SIG-M5 (cell line): ENCODE results near the gene SLC27A4.

ENCODE experiments used
- DNase-seq: peaks from one replicate; lab custom pipeline; 2025; lab: John Stamatoyannopoulos, UW

Gene SLC27A4

DNA sequence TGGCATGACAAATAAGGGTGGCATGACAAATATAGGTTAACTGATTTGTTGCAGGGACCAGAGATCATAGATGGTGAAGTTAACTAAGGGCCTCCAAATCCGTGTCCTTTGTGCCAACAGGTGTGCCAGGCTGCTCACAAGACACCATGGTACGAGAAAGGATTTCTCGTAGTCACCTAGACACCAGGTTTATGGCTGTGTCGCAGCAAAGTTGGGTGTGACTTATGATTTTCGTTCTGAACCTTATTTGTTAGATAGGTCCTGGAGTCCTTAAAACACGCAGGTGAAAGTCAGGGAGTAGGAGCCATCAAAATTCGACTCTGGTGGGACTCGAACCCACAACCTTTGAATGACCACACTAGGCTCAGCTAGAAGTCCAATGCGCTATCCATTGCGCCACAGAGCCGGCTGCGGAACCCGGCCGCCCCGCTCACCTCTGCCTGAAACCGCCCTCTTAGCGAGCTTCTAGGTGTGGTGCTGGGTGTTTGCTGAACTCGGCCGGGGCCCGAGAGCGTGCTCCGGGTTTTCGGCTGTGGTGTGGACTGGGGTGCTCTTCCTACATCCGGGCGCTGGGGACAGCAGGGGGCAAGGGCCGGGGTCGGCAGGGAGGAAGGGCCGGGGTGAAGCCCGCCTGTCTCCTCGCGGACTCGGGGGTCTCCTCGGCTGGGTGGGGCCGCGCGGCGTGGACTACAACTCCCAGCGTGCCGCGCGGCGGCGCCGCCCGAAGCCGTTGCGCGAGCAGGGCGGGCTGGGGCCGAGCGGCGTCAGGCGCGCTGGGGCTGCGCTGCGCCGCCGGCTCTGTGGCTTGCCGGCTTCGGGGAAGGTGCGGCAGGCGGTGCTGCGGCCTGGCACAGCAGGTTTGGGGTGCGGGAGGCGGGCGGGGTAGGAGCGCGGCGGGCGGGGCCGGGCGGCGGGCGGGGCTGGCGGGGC is at the start of gene SLC27A4:
Gene SLC27A4, plus strand, starts transcription at position 767 of the 930 bp plus-strand sequence. CDS start 2,606 bp downstream, outside the sequence.
- no peak for DNase-seq

DNA sequence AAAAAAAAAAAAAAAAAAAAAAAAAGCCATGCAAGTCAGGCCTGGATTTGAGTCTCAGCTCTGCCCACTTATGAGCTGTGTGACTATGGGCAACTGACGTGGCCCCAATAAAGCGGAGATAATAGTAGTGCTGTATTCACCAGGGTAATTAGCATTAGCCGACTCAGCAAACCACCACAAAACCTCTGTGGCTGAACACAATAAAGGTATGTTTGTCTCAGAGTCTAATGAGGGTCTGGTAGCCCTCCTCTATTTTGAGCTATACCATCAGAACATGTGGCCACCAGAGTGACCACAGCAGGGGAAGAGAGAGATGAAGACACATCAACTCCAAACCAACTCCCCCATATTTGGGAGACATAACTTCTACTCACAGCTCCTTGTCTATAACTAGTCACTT is 48.3 kb upstream of the SLC27A4 start:
- no peak for DNase-seq

- DNase-seq: no peak
Observed at GRCh38 chr9:128293091-128293490, 47.2 kb upstream of the SLC27A4 start.

DNA sequence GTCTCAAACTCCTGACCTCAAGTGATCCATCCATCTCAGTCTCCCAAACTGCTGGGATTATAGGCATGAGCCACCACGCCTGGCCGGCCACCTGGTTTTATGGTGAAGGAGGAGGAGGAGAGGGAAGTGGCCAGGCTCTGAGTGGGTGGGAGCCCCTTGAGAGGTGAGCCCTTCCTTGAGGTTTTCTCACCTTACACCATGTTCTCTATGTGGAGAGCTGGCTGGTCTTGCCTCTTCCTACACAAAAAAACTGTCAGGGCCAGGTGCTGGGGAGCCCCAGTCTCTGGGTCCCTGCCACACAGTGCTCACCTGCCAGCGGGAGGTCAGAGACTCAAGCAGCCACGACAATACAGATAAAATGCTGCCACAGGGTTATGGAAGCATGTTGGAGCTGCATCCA is 46.2 kb upstream of the SLC27A4 start:
- no peak for DNase-seq

GRCh38 chr9:128296340-128297220 is 43.7 kb upstream of the SLC27A4 start:
- DNase-seq: no peak

- DNase-seq: no peak
Observed at GRCh38 chr9:128297221-128297773, 43.0 kb upstream of the SLC27A4 start.

DNA sequence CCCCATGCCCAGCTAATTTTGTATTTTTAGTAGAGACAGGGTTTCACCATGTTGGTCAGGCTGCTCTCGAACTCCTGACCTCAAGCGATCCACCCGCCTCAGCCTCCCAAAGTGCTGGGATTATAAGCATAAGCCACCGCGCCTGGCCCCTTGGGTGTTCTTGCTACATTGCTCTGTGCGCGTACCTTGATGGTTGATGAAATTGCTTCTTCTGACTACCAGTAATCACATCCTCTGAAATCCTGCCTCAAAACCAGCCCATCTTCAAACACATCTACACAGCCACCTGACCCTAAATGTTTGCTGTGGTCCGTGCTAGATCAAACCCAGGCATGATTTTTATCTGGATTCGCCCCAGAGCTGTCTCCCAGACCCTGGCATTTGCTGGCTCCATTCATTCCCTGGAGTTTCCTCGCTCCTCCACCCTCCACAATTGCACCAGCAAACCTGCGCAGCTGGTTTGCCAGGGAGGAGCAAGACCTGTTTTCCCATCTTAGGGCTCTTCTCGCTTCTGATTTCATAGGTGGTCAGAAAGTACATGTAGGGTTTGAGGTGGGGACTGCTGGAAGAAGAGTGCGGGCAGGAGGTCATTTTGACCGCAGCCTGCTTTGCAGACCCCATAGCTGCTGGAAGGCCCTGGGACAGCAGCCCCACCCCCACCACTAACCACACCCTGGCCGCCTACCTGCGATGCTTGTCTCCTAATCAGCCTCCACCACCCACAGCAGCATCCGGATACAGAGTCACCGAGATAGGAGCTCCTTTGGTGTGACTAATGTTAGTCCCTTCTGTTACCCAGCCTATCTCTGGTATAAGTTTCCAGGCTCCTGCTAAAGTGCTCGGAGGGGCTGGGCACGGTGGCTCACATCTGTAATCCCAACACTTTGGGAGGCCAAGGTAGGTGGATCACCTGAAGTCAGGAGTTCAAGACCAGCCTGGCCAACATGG is 41.5 kb upstream of the SLC27A4 start:
- no peak for DNase-seq

DNA sequence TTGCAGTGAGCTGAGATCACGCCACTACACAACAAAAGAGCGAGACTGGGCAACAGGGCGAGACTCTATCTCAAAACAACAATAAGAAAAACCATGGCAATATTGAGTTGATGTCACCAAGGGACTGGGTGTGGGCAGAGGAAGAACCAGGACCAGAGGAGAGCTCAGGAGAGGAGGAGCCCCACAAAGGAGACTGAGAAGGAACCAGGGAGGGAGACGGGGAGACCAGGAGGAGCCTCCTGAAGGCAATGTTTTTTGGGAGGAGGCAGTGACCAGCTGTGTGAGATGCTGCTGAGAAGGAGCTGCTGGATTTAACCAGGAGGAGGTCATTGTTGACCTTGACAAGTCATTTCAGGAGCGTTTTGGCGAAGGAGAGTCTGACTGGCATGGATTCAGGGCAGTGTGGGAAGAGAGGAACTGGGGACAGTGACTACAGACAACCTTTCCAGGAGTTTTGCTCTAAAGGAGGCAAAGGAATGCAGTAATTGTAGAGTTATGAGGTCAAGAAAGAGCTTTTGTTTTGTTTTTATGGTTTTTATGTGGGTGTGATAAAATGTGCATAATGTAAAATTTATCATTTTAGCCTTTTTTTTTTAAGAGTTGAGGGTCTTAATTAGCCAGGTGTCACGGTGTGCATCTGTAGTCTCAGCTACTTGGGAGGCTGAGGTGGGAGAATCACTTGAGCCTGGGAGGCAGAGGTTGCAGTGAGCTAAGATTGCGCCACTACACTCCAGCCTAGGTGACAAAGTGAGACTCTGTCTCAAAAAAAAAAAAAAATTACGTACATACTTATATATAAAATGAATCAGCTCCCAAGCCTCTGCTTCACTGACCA is 36.0 kb upstream of the SLC27A4 start:
- DNase-seq: no peak

GRCh38 chr9:128304971-128305288 is 35.4 kb upstream of the SLC27A4 start:
- no peak for DNase-seq

DNA sequence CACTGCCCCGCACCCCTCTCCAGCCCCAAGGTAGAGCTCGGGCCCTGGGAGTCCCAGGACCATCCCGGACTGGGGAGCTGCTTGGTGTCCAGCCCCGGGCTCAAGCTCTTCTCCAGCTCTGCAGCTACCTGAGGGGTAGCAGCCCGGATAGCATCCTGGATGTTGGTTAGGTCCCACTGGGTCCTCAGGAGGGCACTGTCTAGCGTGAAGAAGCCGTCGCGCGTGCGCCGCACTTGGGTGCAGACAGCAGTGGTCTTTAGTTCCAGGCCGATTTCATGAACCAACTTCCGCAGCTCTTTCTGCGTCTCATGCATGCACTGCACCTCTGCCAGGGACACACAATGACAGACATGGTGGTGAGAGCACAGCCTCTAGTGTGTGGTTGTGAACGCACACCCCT is 30.8 kb upstream of the SLC27A4 start:
- DNase-seq: no peak

GRCh38 chr9:128310461-128310860 is 29.9 kb upstream of the SLC27A4 start:
- no peak for DNase-seq

- no peak for DNase-seq
Observed at GRCh38 chr9:128314697-128315096, 25.6 kb upstream of the SLC27A4 start.

GRCh38 chr9:128316421-128316820 is 23.9 kb upstream of the SLC27A4 start:
- DNase-seq: no peak

DNA sequence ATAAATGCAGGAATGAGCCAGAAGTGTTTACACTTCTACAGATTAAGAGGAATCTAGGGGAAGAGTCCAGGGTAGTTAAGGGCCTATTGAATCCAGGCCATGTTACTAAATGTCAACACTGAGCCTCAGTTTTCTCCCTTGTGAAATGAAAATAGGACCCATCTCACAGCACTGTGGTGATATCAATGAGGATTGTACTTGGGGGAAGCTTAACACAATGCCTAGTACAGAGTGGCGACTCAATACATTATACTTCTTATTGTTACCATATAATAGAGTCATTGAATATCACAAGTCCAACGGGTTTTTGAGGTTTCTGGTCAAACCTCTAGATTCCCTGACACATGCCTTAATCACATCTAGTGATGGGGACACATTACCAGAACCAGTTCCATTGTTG is 22.7 kb upstream of the SLC27A4 start:
- no peak for DNase-seq

DNA sequence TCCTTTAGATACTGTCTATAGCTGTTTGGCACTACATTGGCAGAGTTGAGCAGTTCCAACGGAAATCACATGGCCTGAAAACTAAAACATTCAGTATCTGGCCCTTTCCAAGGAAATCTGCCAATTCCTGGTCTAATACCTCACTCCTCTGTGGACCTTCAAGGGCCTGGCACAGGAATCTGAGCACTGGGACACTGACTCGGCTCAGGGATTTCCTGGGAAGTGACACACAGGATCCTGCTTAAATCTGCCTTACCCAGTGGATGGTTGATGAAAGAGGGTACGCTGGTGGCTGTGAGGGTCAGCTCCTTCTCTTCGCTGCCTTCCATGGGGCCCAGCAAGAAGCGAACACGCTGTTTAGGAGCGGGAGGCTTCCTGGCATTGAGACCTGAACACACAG is 19.0 kb upstream of the SLC27A4 start:
- DNase-seq: no peak

DNA sequence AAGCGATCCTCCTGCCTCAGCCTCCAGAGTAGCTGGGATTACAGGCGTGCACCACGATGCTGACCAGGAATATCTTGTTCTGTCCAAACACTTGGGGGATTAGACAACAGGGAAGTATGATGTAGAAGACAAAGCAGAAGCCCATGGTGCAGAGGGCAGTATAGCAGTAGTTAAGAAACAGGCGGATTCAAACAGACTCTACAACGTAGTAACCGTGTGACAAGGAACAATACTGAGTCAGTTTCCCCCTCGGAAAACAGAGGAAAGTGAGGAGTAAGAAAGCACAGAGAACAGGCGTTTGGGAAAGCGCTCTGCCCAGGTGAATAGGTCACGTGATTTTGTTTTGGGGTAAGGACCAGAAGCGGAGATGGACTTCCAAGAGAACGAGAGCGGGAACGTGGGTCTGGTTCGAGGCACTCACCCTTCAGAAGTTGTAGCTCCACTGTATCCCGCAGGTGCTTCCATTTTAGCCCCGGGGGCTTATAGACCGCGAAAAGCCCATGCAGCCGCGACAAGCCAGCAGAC is 18.4 kb upstream of the SLC27A4 start:
- no peak for DNase-seq

DNA sequence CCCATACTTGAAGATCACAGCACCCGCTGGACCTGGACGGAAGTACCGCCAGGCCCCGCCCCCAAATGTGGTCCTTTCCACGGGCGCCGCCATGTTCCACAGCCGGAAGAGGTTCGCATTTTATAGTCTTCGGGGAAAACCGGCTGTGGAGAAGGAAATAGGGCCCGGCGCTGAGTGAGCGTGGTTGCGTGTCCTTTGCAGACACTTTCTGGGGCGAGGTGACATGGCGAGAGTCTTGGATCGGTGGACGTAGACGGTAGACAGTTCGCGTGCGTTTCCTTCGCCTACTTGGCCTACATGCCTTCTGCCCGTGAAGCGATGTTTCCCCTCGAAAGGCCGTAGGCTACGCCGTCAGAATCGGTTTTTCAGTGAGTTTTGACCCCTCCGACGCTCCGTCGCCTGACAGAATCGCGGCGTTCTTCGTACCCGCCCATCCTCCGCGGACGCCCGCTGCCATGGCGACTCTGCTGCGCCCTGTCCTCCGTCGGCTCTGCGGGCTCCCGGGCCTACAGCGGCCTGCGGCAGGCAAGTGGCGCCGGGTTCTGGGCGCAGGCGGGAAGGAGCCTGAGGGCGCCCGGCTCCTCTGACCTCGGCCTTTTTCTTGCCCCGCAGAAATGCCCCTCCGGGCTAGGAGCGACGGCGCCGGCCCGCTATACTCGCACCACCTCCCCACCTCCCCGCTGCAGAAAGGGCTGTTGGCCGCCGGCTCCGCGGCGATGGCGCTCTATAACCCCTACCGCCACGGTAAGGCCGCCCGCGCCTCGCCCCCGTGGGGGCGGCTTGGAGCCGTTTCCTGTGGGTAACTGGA is 17.7 kb upstream of the SLC27A4 start, which contains the start of the genes COQ4 and TRUB2:
Gene COQ4, plus strand, starts transcription at position 436 of the 808 bp plus-strand sequence. Its CDS starts 20 bp downstream, at position 456.
Gene TRUB2, minus strand, starts transcription at position 44 of the 808 bp plus-strand sequence. Its CDS starts 39 bp downstream, at position 5.
- DNase-seq: peak; percentile 60

- DNase-seq: no peak
Observed at GRCh38 chr9:128323212-128323730, 17.1 kb upstream of the SLC27A4 start.

- no peak for DNase-seq
Observed at GRCh38 chr9:128323791-128324190, 16.5 kb upstream of the SLC27A4 start.
